ENCODE data around the gene SCNN1A. TPM values are rescaled to one million over a fixed set of nuclear protein-coding genes. Genes with fewer than 3 reads are reported as not detected.

Gene SCNN1A
- total RNA-seq, 3 donors from 2014 or later, result 130 to 402 (median 386) TPM

DNA sequence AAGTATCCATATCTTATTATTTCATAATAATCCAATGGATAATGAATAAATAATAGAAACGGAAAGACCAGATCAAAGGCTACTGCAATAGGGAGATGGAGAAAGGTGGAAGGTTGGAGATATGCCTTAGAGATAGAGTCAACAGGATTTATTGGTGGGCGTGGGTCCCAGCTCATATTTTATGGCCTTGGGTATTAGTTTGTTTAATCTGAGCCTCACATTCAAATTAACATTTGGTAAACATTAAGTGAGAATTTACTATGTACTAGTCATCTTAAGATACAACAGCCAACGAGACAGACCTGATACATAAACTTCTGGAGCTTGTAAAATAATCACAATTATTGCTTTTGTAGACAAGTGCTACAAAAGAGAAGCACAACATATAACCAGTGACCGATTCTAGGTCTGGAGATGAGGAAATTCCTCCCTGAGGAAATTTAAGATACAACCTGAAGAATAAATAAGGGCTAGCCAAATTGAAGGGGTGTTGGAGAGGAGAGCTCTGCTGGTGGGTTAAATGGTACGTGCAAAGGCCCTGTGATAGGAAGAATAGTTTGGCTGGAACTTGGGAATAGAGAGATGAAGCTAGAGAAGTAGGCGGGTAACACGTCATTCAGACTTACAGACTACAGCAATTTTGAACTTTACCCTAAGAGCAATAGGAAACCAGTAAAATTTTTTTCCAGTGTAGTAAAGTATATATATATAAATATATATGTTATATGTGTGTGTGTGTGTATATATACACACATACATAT lies 24.7 kb upstream of the SCNN1A start:
- no peak overlapping the region for H3K4me3 ChIP-seq
- H3K4me1 ChIP-seq (ENCODE audit: low read depth), result peaks cover 8% of the 10 kb centered on the region
- no peaks in the 10 kb centered on the region for H3K9me3 ChIP-seq
- intact Hi-C loops (cut with DNase I, micrococcal nuclease), result no loop called here
- ATAC-seq, result peak; percentile 91
- DNase-seq, result peak in 1 of 3 donors; percentile 74
- H3K36me3 ChIP-seq (ENCODE audit: low read depth), result no peaks in the 10 kb centered on the region
- TF ChIP-seq, protein P1, sequence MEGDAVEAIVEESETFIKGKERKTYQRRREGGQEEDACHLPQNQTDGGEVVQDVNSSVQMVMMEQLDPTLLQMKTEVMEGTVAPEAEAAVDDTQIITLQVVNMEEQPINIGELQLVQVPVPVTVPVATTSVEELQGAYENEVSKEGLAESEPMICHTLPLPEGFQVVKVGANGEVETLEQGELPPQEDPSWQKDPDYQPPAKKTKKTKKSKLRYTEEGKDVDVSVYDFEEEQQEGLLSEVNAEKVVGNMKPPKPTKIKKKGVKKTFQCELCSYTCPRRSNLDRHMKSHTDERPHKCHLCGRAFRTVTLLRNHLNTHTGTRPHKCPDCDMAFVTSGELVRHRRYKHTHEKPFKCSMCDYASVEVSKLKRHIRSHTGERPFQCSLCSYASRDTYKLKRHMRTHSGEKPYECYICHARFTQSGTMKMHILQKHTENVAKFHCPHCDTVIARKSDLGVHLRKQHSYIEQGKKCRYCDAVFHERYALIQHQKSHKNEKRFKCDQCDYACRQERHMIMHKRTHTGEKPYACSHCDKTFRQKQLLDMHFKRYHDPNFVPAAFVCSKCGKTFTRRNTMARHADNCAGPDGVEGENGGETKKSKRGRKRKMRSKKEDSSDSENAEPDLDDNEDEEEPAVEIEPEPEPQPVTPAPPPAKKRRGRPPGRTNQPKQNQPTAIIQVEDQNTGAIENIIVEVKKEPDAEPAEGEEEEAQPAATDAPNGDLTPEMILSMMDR (IDR thresholded peaks at IDR 0.05), result no peak

- H3K36me3 ChIP-seq (ENCODE audit: low read depth), result no peaks in the 10 kb centered on the region
- no peak for DNase-seq
- no peak overlapping the region for H3K4me3 ChIP-seq
- TF ChIP-seq, protein P1 (IDR thresholded peaks at IDR 0.05), result no peak
- H3K4me1 ChIP-seq (ENCODE audit: low read depth), result peaks cover 32% of the 10 kb centered on the region
- H3K9me3 ChIP-seq, result no peaks in the 10 kb centered on the region
- intact Hi-C loops (cut with DNase I, micrococcal nuclease), result no loop called here
- ATAC-seq, result no peak
Measured at GRCh38 chr12:6396031-6396430, 20.7 kb upstream of the SCNN1A start.

DNA sequence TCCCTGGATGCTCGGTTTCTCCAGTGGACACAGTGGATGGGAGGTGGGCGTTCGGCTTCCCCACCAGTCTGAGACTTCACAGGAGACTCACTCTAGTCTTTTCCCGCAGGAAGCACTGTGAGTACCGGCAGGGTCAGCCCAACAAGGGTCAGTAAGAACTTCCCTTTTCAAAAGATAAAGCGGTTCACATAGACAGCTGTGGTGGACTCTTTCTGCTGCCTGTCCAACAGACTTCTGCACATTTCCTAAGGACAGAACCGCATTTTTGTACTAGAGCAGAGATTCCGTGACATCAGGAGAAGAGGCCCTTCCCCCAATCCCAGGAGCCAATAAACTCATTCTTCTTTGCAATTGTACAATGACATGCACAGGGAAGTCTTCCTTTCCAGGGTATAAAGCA lies 19.0 kb upstream of the SCNN1A start:
- intact Hi-C loops (cut with DNase I, micrococcal nuclease), result no loop called here
- Histone ChIP-seq H3K4me3 (no peak overlapping the region), H3K36me3 (ENCODE audit: low read depth) (no peaks in the 10 kb centered on the region), H3K9me3 (no peaks in the 10 kb centered on the region), H3K4me1 (ENCODE audit: low read depth) (peaks cover 41% of the 10 kb centered on the region)
- DNase-seq, result no peak
- TF ChIP-seq, protein P1 (IDR thresholded peaks at IDR 0.05), result no peak
- ATAC-seq, result no peak

DNA sequence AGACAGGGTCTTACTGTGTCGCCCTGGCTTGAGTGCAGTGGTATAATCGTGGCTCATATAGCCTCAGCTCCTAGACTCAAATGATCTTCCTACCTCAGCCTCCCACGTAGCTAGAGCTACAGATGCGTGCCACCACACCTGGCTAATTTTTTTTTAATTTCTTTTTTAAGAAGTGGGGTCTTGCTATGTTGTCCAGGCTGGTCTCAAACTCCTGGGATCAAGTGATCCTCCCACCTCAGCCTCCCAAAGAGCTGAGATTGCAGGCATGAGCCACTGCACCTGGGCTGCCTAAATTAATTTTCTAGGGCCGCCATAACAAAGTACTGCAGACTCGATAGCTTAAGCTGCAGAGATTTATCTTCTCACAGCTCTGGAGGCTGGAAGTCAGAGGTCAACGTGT lies 17.7 kb upstream of the SCNN1A start:
- ATAC-seq (no peak), DNase-seq (no peak)
- H3K9me3 ChIP-seq, result no peaks in the 10 kb centered on the region
- TF ChIP-seq, protein P1 (IDR thresholded peaks at IDR 0.05), result no peak
- intact Hi-C loops (cut with DNase I, micrococcal nuclease), result no loop called here
- H3K4me3 ChIP-seq, result no peak overlapping the region
- no peaks in the 10 kb centered on the region for H3K36me3 ChIP-seq (ENCODE audit: low read depth)
- peaks cover 38% of the 10 kb centered on the region for H3K4me1 ChIP-seq (ENCODE audit: low read depth)

- TF ChIP-seq, protein P1 (IDR thresholded peaks at IDR 0.05), result no peak
- ATAC-seq (peak; percentile 93), DNase-seq (peak; percentile 86 to 92 (median 88))
- H3K9me3 ChIP-seq, result no peaks in the 10 kb centered on the region
- intact Hi-C loops (cut with DNase I, micrococcal nuclease), result no loop called here
- no peak overlapping the region for H3K4me3 ChIP-seq
- H3K4me1 ChIP-seq (ENCODE audit: low read depth), result peaks cover 38% of the 10 kb centered on the region
- H3K36me3 ChIP-seq (ENCODE audit: low read depth), result no peaks in the 10 kb centered on the region
Measured at GRCh38 chr12:6392504-6392903, 17.1 kb upstream of the SCNN1A start.

All from mucosa of descending colon (tissue), 3 donors.